Neural progenitor cell (in vitro differentiated cells): ENCODE measurements around the gene POGLUT2.

Source experiments
- CTCF ChIP-seq: fragments of 200-600 bp; sonication (generic); IDR thresholded peaks from 2 replicates; pipeline ENCODE4 v1.5.1; 2017; ENCODE audit warnings: antibody characterized with exemption, mild to moderate bottlenecking
- EZH2 ChIP-seq: fragments of 200-600 bp; sonication (generic); IDR thresholded peaks from 2 replicates; pipeline ENCODE4 v1.6.1; 2017; ENCODE audit warnings: antibody characterized with exemption, mild to moderate bottlenecking, moderate library complexity

- TF ChIP-seq CTCF: no peak
- TF ChIP-seq EZH2: peak; percentile 54
Observed at GRCh38 chr13:102799426-102800144, 809 bp upstream of the POGLUT2 start.
